ENCODE measurements around the gene WDFY3. TPM values are rescaled to one million over a fixed set of nuclear protein-coding genes. Genes with fewer than 3 reads are reported as not detected.

WDFY3 gene
- total RNA-seq, 2 experiments from 2014 or later = 0.09 to 0.38 TPM

- Mint-ChIP-seq H3K27ac (no peak overlapping the region), H3K36me3 (ENCODE audit: low read depth) (no peaks in the 10 kb centered on the region), H3K9me3 (no peaks in the 10 kb centered on the region), H3K4me3 (no peak overlapping the region), H3K4me1 (ENCODE audit: low read depth) (no peaks in the 10 kb centered on the region), H3K27me3 (no peaks in the 10 kb centered on the region)
- intact Hi-C loops (cut with micrococcal nuclease) = no loop called here
- CTCF ChIA-PET = interaction anchor here (2.3 kb wide), 1 partner anchor 16 kb away, joined by 7 read pairs; no protein-coding TSS in a partner anchor
- no peak for ATAC-seq
- DNase-seq = no peak
- POLR2A ChIA-PET = no interaction called here
- no peak for TF ChIP-seq CTCF (IDR thresholded peaks at IDR 0.05)
These were observed 232.5 kb downstream of the WDFY3 start for GRCh38 chr4:84734037-84734436.

- ATAC-seq (no peak), DNase-seq (no peak)
- H3K4me3 Mint-ChIP-seq = no peak overlapping the region
- intact Hi-C loops (cut with micrococcal nuclease) = no loop called here
- POLR2A ChIA-PET = interaction anchor here (1.0 kb wide), 1 partner anchor 11 kb away, joined by 3 read pairs; no protein-coding TSS in a partner anchor
- H3K9me3 Mint-ChIP-seq = no peaks in the 10 kb centered on the region
- no peak for TF ChIP-seq CTCF (IDR thresholded peaks at IDR 0.05)
- no peaks in the 10 kb centered on the region for H3K4me1 Mint-ChIP-seq (ENCODE audit: low read depth)
- no peaks in the 10 kb centered on the region for H3K27me3 Mint-ChIP-seq
- H3K36me3 Mint-ChIP-seq (ENCODE audit: low read depth) = no peaks in the 10 kb centered on the region
- CTCF ChIA-PET = no interaction called here
- no peak overlapping the region for H3K27ac Mint-ChIP-seq
These were observed 233.0 kb downstream of the WDFY3 start for GRCh38 chr4:84733343-84734033.

- TF ChIP-seq CTCF (IDR thresholded peaks at IDR 0.05) = no peak
- CTCF ChIA-PET = no interaction called here
- Mint-ChIP-seq H3K9me3 (no peaks in the 10 kb centered on the region), H3K4me3 (no peak overlapping the region), H3K27ac (no peak overlapping the region), H3K27me3 (no peaks in the 10 kb centered on the region), H3K36me3 (ENCODE audit: low read depth) (no peaks in the 10 kb centered on the region), H3K4me1 (ENCODE audit: low read depth) (no peaks in the 10 kb centered on the region)
- no peak for DNase-seq
- intact Hi-C loops (cut with micrococcal nuclease) = no loop called here
- ATAC-seq = no peak
- POLR2A ChIA-PET = no interaction called here
These were observed 236.1 kb downstream of the WDFY3 start for GRCh38 chr4:84730375-84730774.

DNA sequence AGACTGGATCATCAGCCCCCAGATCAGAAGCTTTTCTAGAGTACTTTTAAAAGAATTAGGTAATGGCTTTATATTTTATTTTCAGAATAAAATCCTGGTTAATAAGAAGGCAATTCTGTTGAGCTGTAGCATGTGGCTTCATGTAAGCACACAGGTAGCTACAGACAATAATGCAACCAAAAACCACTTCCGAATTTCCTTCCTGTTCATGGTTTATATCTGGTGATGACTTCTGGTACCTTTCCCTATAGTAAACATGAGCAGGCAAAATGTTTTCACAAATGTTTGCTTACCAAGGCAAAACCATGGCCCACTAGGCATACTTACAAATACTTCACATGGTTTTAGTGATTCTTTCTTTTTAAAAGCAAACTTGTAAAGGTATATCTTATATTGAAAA lies 239.0 kb downstream of the WDFY3 start:
- POLR2A ChIA-PET = no interaction called here
- no peak for TF ChIP-seq CTCF (IDR thresholded peaks at IDR 0.05)
- H3K4me1 Mint-ChIP-seq (ENCODE audit: low read depth) = no peaks in the 10 kb centered on the region
- H3K27me3 Mint-ChIP-seq = no peaks in the 10 kb centered on the region
- no peaks in the 10 kb centered on the region for H3K36me3 Mint-ChIP-seq (ENCODE audit: low read depth)
- CTCF ChIA-PET = interaction anchor here (1.1 to 1.8 kb wide), 2 partner anchors 9 to 23 kb away, joined by 3 to 4 read pairs; no protein-coding TSS in a partner anchor
- DNase-seq = no peak
- no peak overlapping the region for H3K4me3 Mint-ChIP-seq
- ATAC-seq = no peak
- no peak overlapping the region for H3K27ac Mint-ChIP-seq
- H3K9me3 Mint-ChIP-seq = no peaks in the 10 kb centered on the region
- intact Hi-C loops (cut with micrococcal nuclease) = no loop called here

DNA sequence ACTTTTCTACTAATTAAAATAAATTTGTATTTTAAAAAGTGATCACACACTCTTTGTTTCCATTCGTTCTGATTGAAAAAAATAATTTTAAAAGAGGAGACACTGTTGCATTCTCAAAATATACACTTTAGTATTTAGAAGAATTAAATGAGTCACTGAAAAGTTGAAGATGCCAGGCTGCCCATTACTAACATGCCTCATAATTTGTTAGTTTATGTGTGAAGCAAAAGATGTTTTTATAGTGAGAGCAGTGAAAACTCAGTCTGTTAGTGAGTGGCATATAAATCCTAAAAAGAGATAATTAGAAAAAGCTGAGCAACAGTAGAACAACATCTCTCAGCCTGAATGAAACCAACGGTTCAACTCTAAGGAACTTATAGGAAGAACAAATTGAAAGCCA lies 240.1 kb downstream of the WDFY3 start:
- Mint-ChIP-seq H3K27ac (no peak overlapping the region), H3K36me3 (ENCODE audit: low read depth) (no peaks in the 10 kb centered on the region)

More for the DNA sequence above, 240.1 kb downstream of the WDFY3 start:
- TF ChIP-seq CTCF (IDR thresholded peaks at IDR 0.05) = no peak
- POLR2A ChIA-PET = no interaction called here
- Mint-ChIP-seq H3K4me1 (ENCODE audit: low read depth) (no peaks in the 10 kb centered on the region), H3K4me3 (no peak overlapping the region), H3K27me3 (no peaks in the 10 kb centered on the region), H3K9me3 (no peaks in the 10 kb centered on the region)
- intact Hi-C loops (cut with micrococcal nuclease) = no loop called here
- ATAC-seq = no peak
- CTCF ChIA-PET = interaction anchor here (1.1 to 1.8 kb wide), 2 partner anchors 10 to 24 kb away, joined by 3 to 4 read pairs; no protein-coding TSS in a partner anchor
- DNase-seq = no peak
